SK-N-SH (cell line): ENCODE results near the gene USP26.

Source experiments
- ELF1 ChIP-seq: IDR thresholded peaks from 2 replicates; pipeline ENCODE4 v1.4.0; 2012
- EP300 ChIP-seq, 2 experiments: IDR thresholded peaks; 2 replicates each; pipeline versions ENCODE4 v1.4.0 to v1.6.1; 2012; ENCODE audit warnings: borderline replicate concordance in 1 of 2, low read depth in 1 of 2, low read length in 1 of 2
- EZH2phosphoT487 ChIP-seq: fragments of 200-600 bp; sonication (generic); IDR thresholded peaks from 2 replicates; pipeline ENCODE4 v1.6.1; 2017; ENCODE audit warnings: low read depth, mixed run types, mild to moderate bottlenecking, antibody characterized with exemption, moderate library complexity, borderline replicate concordance
- FOXJ3 ChIP-seq: sonication (generic); formaldehyde crosslinking; IDR thresholded peaks from 2 replicates; pipeline ENCODE4 v1.5.1; 2020; ENCODE audit warnings: mild to moderate bottlenecking, missing genetic modification reagents
- GABPA ChIP-seq: IDR thresholded peaks from 2 replicates; pipeline ENCODE4 v1.4.0; 2012; ENCODE audit warnings: low read depth, mild to moderate bottlenecking
- RAD21 ChIP-seq: IDR thresholded peaks from 2 replicates; pipeline ENCODE4 v1.6.1; 2012; ENCODE audit warnings: mild to moderate bottlenecking, low read length
- RCOR1 ChIP-seq: fragments of 150-350 bp; IDR thresholded peaks from 2 replicates; pipeline ENCODE4 v1.6.1; 2017; ENCODE audit warnings: antibody characterized with exemption, low read length
- RFX5 ChIP-seq: IDR thresholded peaks from 2 replicates; pipeline ENCODE4 v1.6.1; 2012; ENCODE audit warnings: mild to moderate bottlenecking, improper control_type of control experiment, low read length
- SIN3A ChIP-seq: IDR thresholded peaks from 2 replicates; pipeline ENCODE4 v1.6.1; 2012; ENCODE audit warnings: low read depth, mild to moderate bottlenecking, low read length, moderate library complexity, borderline replicate concordance
- TF ChIP-seq, protein P1 (sequence below): fragments of 200-600 bp; sonication (generic); IDR thresholded peaks from 2 replicates; pipeline ENCODE4 v1.6.1; 2017; ENCODE audit warnings: antibody characterized with exemption, mild to moderate bottlenecking, moderate library complexity
- TF ChIP-seq, protein P2 (sequence below): IDR thresholded peaks from 2 replicates; pipeline ENCODE4 v1.4.0; 2012; ENCODE audit warnings: low read depth, borderline replicate concordance
- TF ChIP-seq, protein P3 (sequence below): IDR thresholded peaks from 2 replicates; pipeline ENCODE4; 2012

DNA sequence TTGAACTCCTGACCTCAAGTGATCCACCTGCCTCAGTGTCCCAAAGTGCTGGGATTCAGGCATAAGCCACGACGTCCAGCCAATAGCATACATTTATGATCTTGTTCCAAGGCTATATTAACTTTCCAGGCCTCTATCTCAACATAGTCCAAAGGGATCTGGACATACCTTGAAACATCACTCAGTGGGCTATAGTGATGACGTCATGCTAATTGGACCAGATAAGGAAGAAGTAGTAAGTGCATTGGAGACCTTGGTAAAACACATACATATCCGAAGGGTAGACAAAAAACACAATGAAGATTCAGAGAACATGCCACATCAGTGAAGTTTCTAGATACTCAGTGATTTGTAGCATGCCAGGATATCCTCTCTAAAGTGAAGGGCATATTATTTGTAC lies 37.4 kb upstream of the USP26 start:
- TF ChIP-seq EP300 (IDR thresholded peaks at IDR 0.05; ENCODE audit: borderline replicate concordance in 1 of 2, low read depth in 1 of 2, low read length in 1 of 2) (no peak), EZH2phosphoT487 (no peak), GABPA (no peak), RFX5 (no peak), ELF1 (no peak), FOXJ3 (CRISPR knock-in tag) (no peak), RCOR1 (no peak), RAD21 (no peak), SIN3A (no peak)
- TF ChIP-seq, protein P1, sequence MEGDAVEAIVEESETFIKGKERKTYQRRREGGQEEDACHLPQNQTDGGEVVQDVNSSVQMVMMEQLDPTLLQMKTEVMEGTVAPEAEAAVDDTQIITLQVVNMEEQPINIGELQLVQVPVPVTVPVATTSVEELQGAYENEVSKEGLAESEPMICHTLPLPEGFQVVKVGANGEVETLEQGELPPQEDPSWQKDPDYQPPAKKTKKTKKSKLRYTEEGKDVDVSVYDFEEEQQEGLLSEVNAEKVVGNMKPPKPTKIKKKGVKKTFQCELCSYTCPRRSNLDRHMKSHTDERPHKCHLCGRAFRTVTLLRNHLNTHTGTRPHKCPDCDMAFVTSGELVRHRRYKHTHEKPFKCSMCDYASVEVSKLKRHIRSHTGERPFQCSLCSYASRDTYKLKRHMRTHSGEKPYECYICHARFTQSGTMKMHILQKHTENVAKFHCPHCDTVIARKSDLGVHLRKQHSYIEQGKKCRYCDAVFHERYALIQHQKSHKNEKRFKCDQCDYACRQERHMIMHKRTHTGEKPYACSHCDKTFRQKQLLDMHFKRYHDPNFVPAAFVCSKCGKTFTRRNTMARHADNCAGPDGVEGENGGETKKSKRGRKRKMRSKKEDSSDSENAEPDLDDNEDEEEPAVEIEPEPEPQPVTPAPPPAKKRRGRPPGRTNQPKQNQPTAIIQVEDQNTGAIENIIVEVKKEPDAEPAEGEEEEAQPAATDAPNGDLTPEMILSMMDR: no peak
- TF ChIP-seq, protein P2, sequence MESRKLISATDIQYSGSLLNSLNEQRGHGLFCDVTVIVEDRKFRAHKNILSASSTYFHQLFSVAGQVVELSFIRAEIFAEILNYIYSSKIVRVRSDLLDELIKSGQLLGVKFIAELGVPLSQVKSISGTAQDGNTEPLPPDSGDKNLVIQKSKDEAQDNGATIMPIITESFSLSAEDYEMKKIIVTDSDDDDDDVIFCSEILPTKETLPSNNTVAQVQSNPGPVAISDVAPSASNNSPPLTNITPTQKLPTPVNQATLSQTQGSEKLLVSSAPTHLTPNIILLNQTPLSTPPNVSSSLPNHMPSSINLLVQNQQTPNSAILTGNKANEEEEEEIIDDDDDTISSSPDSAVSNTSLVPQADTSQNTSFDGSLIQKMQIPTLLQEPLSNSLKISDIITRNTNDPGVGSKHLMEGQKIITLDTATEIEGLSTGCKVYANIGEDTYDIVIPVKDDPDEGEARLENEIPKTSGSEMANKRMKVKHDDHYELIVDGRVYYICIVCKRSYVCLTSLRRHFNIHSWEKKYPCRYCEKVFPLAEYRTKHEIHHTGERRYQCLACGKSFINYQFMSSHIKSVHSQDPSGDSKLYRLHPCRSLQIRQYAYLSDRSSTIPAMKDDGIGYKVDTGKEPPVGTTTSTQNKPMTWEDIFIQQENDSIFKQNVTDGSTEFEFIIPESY: no peak
- TF ChIP-seq, protein P3, sequence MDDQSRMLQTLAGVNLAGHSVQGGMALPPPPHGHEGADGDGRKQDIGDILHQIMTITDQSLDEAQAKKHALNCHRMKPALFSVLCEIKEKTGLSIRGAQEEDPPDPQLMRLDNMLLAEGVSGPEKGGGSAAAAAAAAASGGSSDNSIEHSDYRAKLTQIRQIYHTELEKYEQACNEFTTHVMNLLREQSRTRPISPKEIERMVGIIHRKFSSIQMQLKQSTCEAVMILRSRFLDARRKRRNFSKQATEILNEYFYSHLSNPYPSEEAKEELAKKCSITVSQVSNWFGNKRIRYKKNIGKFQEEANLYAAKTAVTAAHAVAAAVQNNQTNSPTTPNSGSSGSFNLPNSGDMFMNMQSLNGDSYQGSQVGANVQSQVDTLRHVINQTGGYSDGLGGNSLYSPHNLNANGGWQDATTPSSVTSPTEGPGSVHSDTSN: no peak
